Smooth muscle cell (in vitro differentiated cells): ENCODE results near the gene GPBP1L1. TPM values are rescaled to one million over a fixed set of nuclear protein-coding genes. Genes with fewer than 3 reads are reported as not detected.
"Not testable (repeated sequence)": the region's sequence is repeated elsewhere in the genome, so short reads cannot be mapped to it uniquely, and the experiment has no call there.

Experiments used
- DNase-seq: peaks from one replicate; lab custom pipeline; 2025; ENCODE audit not compliant: unreplicated experiment; lab: John Stamatoyannopoulos, UW
- H2AFZ ChIP-seq: fragments of 200-600 bp; sonication (generic); 2 replicates; pipeline ENCODE4 v1.6.0; 2016; ENCODE audit warnings: antibody characterized with exemption, low read depth, mild to moderate bottlenecking
- H3F3A ChIP-seq: fragments of 200-600 bp; sonication (generic); 2 replicates; pipeline ENCODE4 v1.6.0; 2017; ENCODE audit warnings: antibody characterized with exemption, low read depth
- H3K27ac ChIP-seq: fragments of 200-600 bp; sonication (generic); 2 replicates; pipeline ENCODE4 v1.5.1; 2016; ENCODE audit warnings: low read depth, mild to moderate bottlenecking
- H3K27me3 ChIP-seq: fragments of 200-600 bp; sonication (generic); 2 replicates; pipeline ENCODE4 v1.6.1; 2016; ENCODE audit warnings: low read depth, mild to moderate bottlenecking
- H3K36me3 ChIP-seq: fragments of 200-600 bp; sonication (generic); 2 replicates; pipeline ENCODE4 v1.5.1; 2016; ENCODE audit warnings: low read depth
- H3K4me1 ChIP-seq: fragments of 200-600 bp; sonication (generic); 2 replicates; pipeline ENCODE4 v1.5.1; 2016; ENCODE audit warnings: low read depth
- H3K4me2 ChIP-seq: fragments of 200-600 bp; sonication (generic); 2 replicates; pipeline ENCODE4 v1.6.0; 2016; ENCODE audit warnings: mild to moderate bottlenecking
- H3K4me3 ChIP-seq: fragments of 200-600 bp; sonication (generic); 2 replicates; pipeline ENCODE4 v1.5.1; 2016; ENCODE audit warnings: mild to moderate bottlenecking
- H3K79me2 ChIP-seq: fragments of 200-600 bp; sonication (generic); 2 replicates; pipeline ENCODE4 v1.6.0; 2016; ENCODE audit warnings: low read depth, mild to moderate bottlenecking
- H3K9ac ChIP-seq: fragments of 200-600 bp; sonication (generic); 2 replicates; pipeline ENCODE4 v1.6.0; 2016; ENCODE audit warnings: low read depth
- H3K9me3 ChIP-seq: fragments of 200-600 bp; sonication (generic); replicated peaks from 2 replicates; pipeline ENCODE4 v1.5.1; 2016; ENCODE audit warnings: low read depth
- H4K20me1 ChIP-seq: fragments of 200-600 bp; sonication (generic); 2 replicates; pipeline ENCODE4 v1.6.0; 2016; ENCODE audit warnings: low read depth
- WGBS: methylation state at CpG from one replicate; pipeline ENCODE4 v1.1.7; 2016; ENCODE audit warnings: low lambda C conversion rate; 5-methylcytosine and 5-hydroxymethylcytosine counted together
- polyA plus RNA-seq: library from polyadenylated mRNA; unstranded; fragments of >200 nt; fragmentation: Nextera tagmentation; extraction: Ambion mirVana; gene quantifications from 2 replicates; pipeline ENCODE4 v1.2.1, GENCODE V29; 2016
- total RNA-seq: library from RNA; depleted of rRNA; stranded (reverse); fragments of >200 nt; gene quantifications from 2 replicates; pipeline ENCODE4 v1.2.3, GENCODE V29; 2014
- TF ChIP-seq, protein P1 (sequence below): fragments of 200-600 bp; sonication (generic); IDR thresholded peaks from 2 replicates; pipeline ENCODE4 v1.5.1; 2017; ENCODE audit warnings: borderline replicate concordance, mild to moderate bottlenecking, antibody characterized with exemption; ENCODE audit not compliant: insufficient read depth, poor library complexity, severe bottlenecking

Gene GPBP1L1
- total and polyA plus RNA-seq, 2 experiments from 2014 or later: 51.9 to 93.2 TPM

DNA sequence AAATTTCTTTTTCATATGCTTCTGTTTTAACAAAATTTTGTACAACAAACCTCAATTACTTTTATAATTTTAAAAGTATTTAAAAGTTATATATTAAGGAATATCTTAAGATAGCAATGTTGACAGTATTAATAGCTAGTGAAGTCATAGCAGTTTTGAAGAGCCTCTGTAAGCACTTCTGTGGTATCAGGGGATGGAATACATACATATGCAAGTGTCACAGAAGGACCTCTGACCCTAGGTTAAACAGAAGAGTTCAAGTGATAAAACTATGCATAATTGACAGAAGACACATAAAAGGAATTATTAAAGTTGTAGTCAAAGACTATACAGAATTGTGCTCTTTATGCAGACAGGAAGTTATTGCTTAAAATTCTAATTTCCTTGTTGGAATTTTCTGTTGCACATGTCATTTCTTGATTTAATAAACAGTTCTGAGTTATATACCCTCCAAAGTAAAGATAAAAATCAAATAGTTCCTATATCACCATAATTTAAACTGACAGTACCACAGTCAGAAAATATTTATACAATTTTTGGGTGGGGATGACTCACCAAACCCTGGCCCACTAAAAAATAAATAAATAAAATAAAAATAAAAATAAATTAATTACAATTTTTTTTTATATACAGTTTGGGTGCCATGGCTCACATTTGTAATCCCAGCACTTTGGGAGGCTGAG lies 37.1 kb upstream of the GPBP1L1 start:
- TF ChIP-seq, protein P1, sequence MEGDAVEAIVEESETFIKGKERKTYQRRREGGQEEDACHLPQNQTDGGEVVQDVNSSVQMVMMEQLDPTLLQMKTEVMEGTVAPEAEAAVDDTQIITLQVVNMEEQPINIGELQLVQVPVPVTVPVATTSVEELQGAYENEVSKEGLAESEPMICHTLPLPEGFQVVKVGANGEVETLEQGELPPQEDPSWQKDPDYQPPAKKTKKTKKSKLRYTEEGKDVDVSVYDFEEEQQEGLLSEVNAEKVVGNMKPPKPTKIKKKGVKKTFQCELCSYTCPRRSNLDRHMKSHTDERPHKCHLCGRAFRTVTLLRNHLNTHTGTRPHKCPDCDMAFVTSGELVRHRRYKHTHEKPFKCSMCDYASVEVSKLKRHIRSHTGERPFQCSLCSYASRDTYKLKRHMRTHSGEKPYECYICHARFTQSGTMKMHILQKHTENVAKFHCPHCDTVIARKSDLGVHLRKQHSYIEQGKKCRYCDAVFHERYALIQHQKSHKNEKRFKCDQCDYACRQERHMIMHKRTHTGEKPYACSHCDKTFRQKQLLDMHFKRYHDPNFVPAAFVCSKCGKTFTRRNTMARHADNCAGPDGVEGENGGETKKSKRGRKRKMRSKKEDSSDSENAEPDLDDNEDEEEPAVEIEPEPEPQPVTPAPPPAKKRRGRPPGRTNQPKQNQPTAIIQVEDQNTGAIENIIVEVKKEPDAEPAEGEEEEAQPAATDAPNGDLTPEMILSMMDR: no peak
- Histone ChIP-seq H3K27me3 (no peaks in the 10 kb centered on the region), H2AFZ (no peak overlapping the region), H3K4me1 (no peaks in the 10 kb centered on the region), H3K79me2 (no peaks in the 10 kb centered on the region), H4K20me1 (no peaks in the 10 kb centered on the region), H3K4me3 (no peak overlapping the region), H3K9ac (no peak overlapping the region), H3K4me2 (no peak overlapping the region), H3K36me3 (no peaks in the 10 kb centered on the region), H3F3A (peaks cover 14% of the 10 kb centered on the region), H3K27ac (peak overlapping the region; percentile 76), H3K9me3 (no peaks in the 10 kb centered on the region)
- DNase-seq: no peak

DNA sequence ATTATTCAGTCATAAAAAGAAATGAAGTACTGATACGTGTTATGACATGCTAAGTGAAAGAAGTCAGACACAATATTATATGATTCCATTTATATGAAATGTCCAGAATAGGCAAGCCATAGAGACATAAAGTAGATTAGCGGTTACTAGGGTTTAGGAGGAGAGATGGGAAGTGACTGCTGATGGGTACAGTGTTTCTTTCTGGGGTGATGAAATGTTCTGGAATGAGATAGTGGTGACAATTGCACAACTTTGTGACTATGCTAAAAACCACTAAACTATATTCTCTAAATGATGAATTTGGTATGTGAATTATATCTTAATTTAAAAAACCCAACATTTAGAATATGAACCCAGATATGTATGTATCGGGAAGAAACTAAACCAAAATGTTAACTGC lies 36.5 kb upstream of the GPBP1L1 start:
- Histone ChIP-seq H3K9ac (no peak overlapping the region), H3K36me3 (no peaks in the 10 kb centered on the region), H3K4me1 (no peaks in the 10 kb centered on the region), H3K4me2 (peak overlapping the region; percentile 51), H4K20me1 (no peaks in the 10 kb centered on the region), H3K27ac (peak overlapping the region; percentile 76), H3K4me3 (no peak overlapping the region), H3K9me3 (no peaks in the 10 kb centered on the region), H3K79me2 (no peaks in the 10 kb centered on the region), H3F3A (peaks cover 14% of the 10 kb centered on the region), H3K27me3 (no peaks in the 10 kb centered on the region), H2AFZ (no peak overlapping the region)
- whole genome bisulfite sequencing: 75% methylated on average over 3 of the region's 3 CpGs
- DNase-seq: no peak
- TF ChIP-seq, protein P1: no peak

DNA sequence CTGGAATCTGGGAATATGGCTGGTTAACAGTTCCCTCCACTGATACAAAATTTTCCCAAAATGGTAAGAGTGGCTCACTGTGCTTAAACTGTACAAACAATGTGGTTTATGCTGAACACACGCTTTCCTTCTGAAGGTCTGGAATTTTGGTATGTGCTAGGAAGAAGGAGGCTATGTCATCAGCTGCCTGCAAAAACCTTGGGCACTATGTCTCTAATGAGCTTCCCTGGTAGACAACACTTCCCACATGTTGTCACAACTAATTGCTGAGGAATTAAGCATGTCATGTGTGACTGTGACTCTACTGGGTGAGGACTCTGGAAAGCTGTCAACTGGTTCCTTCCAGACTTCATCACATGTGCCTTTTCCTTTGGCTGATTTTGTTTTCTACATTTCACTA lies 34.9 kb upstream of the GPBP1L1 start:
- Histone ChIP-seq H3K27me3 (no peaks in the 10 kb centered on the region), H3K4me2 (peak overlapping the region; percentile 45), H4K20me1 (no peaks in the 10 kb centered on the region), H3K4me1 (no peaks in the 10 kb centered on the region), H3K9ac (no peak overlapping the region), H3K4me3 (no peak overlapping the region), H3F3A (peaks cover 14% of the 10 kb centered on the region), H2AFZ (no peak overlapping the region), H3K27ac (peak overlapping the region; percentile 76), H3K9me3 (no peaks in the 10 kb centered on the region), H3K79me2 (no peaks in the 10 kb centered on the region), H3K36me3 (no peaks in the 10 kb centered on the region)
- TF ChIP-seq, protein P1: no peak
- WGBS: 13% methylated on average over 1 of the region's 1 CpG
- no peak for DNase-seq

DNA sequence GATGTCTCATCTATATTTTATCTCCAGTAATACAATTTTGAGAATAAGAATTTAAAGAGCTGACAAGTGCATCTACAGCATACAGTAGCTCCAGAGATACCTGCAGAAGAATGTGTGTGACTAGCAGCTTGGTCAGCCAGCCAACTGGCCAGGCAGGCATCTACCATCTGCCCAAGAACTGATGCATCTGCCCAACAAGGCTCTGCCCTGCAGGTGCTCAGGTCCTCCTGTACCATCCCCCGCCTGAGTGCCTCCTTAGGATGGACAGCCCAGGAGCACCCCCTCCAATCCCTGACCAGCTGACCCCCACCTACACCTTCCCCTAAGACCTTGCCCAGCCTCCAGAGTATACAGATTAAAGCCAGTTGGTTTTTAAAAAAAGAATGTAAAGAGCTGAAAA lies 32.0 kb upstream of the GPBP1L1 start:
- Histone ChIP-seq H3K36me3 (peaks cover 4% of the 10 kb centered on the region), H3K27ac (no peak overlapping the region), H4K20me1 (no peaks in the 10 kb centered on the region), H3K4me3 (no peak overlapping the region), H3K27me3 (no peaks in the 10 kb centered on the region), H2AFZ (no peak overlapping the region), H3K9me3 (no peaks in the 10 kb centered on the region), H3K4me1 (no peaks in the 10 kb centered on the region), H3K9ac (no peak overlapping the region), H3F3A (peaks cover 12% of the 10 kb centered on the region), H3K4me2 (no peak overlapping the region), H3K79me2 (no peaks in the 10 kb centered on the region)
- DNase-seq: no peak
- TF ChIP-seq, protein P1: no peak
- WGBS: 89% methylated on average over 1 of the region's 1 CpG

DNA sequence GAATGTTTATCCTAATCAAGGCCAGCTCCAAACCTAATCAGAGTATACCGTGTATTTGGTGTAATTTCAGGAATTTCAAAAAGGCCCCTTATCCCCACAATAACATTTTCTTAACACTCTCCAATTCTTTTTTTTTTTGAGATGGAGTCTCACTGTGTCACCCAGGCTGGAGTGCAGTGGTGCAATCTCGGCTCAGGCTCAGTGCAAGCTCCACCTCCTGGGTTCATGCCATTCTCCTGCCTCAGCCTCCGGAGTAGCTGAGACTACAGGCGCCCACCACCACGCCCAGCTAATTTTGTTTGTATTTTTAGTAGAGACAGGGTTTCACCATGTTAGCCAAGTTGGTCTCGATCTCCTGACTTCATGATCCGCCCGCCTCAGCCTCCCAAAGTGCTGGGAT lies 31.1 kb upstream of the GPBP1L1 start:
- not testable (repeated sequence) for H3K27ac ChIP-seq, H3K9me3 ChIP-seq, H3K9ac ChIP-seq, H3K27me3 ChIP-seq, H4K20me1 ChIP-seq, H3K4me1 ChIP-seq, H3K4me2 ChIP-seq, DNase-seq, H3F3A ChIP-seq, H3K36me3 ChIP-seq, H2AFZ ChIP-seq, H3K4me3 ChIP-seq, H3K79me2 ChIP-seq
- 70% methylated on average over 8 of the region's 8 CpGs for WGBS
